Activated T-cell treated with anti-CD3 and anti-CD28 coated beads for 48 hours (primary cell): Measurements from ENCODE around the gene ERMAP.

Experiments
- DNase-seq: peaks from one replicate; pipeline ENCODE4 v3.0.0-alpha.2; 2020; ENCODE audit warnings: low read depth

ERMAP gene

GRCh38 chr1:42873670-42874069, 56.7 kb downstream of the ERMAP start:
- no peak for DNase-seq

DNA sequence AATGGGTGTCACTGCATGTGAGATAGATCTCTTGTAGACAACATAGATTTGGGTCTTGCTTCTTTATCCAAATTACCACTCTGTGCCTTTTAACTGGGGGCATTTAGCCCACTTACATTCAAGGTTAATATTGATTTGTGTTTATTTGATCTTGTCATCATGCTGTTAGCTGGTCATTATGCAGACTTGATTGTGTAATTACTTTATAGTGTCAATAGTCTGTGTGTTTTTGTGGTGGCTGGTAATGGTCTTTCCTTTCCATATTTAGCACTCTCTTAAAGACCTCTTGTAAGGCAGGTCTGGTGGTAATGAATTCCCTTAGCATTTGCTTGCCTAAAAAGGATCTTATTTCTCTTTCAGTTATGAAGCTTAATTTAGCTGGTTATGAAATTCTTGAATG, 59.1 kb downstream of the ERMAP start:
- DNase-seq, result no peak

DNA sequence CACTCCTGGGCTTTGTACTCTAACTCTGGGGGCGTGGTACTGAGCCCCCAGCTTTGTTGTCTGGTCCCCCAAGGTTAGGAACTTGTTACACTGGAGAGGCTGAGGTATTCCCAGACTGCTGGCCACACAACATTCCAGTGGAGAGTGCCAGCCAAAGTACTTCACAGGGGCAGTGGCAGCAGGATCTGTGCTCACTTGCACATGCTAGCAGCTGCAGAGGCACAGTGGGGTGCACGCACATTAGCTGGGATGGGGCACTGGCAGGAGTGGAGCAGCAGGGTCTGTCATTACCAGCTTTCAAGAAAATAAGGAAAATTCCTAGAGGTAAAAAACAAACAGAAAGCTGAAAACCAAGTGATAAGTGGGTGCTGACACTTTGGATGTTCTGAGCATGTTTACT, 60.5 kb downstream of the ERMAP start:
- no peak for DNase-seq

DNA sequence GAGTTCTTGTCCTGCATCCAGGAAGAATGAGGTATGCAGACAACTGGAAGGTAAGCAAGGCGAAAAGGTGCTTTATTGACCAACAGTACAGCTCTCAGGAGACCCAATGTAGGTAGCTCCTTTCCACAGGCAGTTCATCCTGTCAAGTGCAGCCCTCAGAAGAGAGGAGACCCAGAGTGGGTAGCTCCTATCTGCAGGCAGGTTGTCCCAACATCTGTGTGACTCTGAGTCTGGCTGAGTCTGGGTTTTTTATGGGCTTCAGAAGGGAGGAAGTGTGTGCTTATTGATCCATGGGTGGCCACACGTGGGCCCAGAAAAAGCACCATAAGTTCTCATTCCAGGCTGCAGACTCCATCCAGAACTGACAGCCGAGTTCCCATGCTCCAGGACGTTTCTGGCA, 63.5 kb downstream of the ERMAP start:
- DNase-seq, result no peak

DNA sequence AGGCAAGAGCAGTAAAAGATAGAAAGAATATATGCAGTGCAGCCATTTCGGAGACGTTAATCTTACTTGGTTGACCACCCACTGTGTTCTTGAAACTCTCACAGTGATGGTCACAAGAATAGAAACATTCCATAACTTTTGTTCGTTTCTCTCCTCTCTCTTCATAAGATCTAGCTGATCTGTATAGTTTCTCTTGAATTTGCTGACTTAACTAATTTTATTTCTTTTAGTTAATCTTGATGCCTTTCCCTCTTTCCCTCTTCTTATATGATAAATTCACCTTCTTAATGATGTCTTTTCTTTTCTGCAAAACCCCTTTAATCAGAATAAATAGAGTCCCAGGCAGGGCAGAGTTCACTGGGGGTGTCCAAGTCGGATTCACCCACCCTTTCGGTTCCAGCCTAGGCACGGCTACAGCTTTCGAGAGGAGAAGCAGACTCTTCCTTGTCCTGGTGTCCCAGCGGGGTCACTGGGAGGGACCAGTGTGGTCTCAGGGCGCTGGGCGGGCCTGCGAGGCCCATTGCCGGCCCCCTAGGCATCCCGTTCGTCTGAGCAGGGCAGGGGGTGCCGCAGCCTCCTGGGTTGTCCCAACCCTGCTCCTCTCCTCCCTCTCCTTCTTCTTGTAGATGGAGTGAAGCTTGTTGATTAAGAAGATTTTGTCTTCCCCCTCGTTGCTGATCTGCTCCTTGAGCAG, 69.3 kb downstream of the ERMAP start:
- no peak for DNase-seq

DNA sequence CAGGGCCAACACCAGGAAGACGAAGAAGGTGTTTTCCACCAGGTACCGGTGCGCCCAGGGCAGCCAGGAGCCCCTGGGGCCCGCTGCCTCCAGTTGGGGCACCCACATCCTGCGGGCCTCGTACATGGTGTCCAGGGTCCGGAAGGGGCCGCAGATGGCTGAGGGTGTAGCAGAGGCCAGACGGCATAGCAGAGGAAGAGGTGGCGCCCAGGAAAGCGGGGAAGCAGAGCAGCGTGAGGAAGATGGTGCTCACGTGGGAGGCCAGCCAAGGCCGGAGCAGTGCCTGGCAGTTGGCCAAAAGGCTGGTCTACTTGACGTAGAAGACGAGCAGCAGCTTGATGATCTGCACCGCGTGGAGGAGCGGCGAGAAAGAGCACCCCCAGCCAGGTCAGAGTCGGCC, 69.9 kb downstream of the ERMAP start:
- DNase-seq, result no peak

- no peak for DNase-seq
Observed at GRCh38 chr1:42887366-42887765, 70.4 kb downstream of the ERMAP start.

- no peak for DNase-seq
Observed at GRCh38 chr1:42888013-42888633, 71.2 kb downstream of the ERMAP start.

DNA sequence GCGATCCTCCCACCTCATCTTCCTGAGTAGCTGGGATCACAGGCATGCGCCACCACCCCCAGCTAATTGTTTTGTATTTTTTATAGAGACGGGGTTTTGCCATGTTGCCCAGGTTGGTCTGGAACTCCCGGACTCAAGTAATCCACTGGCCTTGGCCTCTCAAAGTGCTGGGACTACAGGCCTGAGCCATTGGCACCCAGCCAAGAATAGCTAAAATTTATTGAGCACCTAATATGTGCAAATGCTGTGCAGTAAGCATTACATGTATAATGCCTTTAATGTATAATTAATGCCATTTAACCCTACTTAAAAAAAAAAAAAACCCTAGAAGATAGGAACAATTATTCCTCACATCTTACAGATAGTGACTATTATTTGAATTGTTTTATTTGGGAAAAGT, 72.3 kb downstream of the ERMAP start:
- DNase-seq, result no peak

DNA sequence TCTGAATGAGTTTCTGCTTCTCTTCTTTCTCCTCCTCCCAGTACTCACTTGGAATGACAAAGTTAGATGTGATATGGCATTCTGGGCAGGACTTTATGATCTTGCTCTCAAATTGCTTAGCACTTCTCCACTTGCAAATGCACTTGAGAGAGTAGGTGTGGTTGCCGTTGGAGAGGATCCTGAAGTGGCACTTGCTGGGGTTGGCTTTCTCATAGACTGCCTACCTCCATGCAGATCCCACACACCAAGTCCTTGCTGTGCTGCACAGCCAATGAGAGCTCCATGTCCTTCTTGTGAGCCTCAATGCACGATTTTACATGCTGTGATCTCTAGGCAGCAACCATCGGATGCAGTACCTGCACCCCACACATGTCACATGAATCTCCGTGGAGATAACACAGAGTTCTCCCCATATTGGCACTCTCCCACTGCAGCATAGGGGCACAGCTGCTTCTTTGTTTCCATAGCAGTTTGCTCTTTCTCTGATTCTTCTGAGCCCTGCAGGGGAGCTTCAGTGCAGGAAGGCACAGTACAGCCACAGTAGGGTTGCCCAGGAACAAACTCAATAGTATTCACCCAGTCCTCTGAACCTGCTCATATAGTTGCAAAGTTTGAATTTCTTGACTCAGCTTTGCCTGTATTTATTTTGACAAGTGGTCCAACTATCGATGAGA, 74.7 kb downstream of the ERMAP start:
- DNase-seq, result no peak
